Esophagus squamous epithelium (tissue), 4 donors: ENCODE measurements around the gene EMCN.

Experiments
- CTCF ChIP-seq, 6 experiments: fragments of 450-650 bp in 4 of 6; fragments of 200-600 bp in 2 of 6; sonication (generic) in 2 of 6; IDR thresholded peaks; one replicate each; pipeline ENCODE4 v1.5.1; 2016 to 2019; ENCODE audit warnings: antibody characterized with exemption in 6 of 6, mild to moderate bottlenecking in 4 of 6, moderate library complexity in 4 of 6
- POLR2A ChIP-seq, 4 donors: fragments of 450-650 bp; IDR thresholded peaks; one replicate each; pipeline ENCODE4 v1.6.1; 2017; ENCODE audit warnings: antibody characterized with exemption in 4 of 4, mild to moderate bottlenecking in 4 of 4, moderate library complexity in 3 of 4

GRCh38 chr4:100420571-100420970 is 97.3 kb downstream of the EMCN start:
- TF ChIP-seq POLR2A (IDR thresholded peaks at IDR 0.05): no peak
- TF ChIP-seq CTCF (IDR thresholded peaks at IDR 0.05): no peak
